ENCODE data around the gene LDLRAP1.

DNA sequence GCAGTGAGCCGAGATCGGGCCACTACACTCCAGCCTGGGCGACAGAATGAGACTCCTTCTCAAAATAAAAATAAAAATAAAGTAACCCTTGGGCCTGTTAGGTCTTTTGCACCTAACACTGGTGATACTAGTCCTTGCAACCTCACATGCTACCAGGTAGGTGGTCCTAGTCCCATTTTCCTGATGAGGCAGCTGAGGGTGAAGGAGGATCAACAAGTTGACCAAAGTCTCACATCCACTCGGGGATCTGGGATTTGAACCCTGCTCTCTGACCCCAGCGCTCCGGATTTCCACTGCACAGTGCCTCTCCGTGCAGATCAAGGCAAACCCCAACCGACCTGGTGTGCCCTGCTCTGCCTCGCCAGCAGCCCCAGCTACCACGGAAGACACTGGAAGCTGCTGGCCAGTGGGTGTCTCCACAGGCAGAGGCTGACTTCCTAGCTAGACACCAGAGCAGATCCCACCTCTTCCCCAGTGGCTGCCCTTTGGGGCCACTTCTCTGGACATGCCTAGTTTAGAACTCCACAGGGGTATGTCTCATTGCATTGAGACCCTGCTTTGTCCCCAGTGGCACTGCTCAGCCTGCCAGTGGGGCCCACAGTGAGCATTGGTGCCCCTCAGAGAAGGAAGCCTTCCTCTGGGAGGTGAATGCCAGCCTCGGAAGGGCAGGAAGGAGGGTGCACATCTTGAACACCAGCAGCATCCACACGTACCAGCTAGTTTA lies 27.6 kb downstream of the LDLRAP1 start:
- TF ChIP-seq GATA2 (IDR thresholded peaks at IDR 0.05; ENCODE audit: low read depth, low read length) (no peak), GATA3 (IDR thresholded peaks at IDR 0.05; ENCODE audit: low read depth, low read length) (no peak)
